HG03108 (cell line): ENCODE measurements around the gene PCF11.
"Not testable (repeated sequence)": the region's sequence is repeated elsewhere in the genome, so short reads cannot be mapped to it uniquely, and the experiment has no call there.

Experiments
- ATAC-seq: cut with Tn5 transposase; IDR thresholded peaks from one replicate; pipeline ENCODE4 v1.9.1; 2021; ENCODE audit warnings: moderate library complexity; ENCODE audit not compliant: unreplicated experiment

The PCF11 gene, protein sequence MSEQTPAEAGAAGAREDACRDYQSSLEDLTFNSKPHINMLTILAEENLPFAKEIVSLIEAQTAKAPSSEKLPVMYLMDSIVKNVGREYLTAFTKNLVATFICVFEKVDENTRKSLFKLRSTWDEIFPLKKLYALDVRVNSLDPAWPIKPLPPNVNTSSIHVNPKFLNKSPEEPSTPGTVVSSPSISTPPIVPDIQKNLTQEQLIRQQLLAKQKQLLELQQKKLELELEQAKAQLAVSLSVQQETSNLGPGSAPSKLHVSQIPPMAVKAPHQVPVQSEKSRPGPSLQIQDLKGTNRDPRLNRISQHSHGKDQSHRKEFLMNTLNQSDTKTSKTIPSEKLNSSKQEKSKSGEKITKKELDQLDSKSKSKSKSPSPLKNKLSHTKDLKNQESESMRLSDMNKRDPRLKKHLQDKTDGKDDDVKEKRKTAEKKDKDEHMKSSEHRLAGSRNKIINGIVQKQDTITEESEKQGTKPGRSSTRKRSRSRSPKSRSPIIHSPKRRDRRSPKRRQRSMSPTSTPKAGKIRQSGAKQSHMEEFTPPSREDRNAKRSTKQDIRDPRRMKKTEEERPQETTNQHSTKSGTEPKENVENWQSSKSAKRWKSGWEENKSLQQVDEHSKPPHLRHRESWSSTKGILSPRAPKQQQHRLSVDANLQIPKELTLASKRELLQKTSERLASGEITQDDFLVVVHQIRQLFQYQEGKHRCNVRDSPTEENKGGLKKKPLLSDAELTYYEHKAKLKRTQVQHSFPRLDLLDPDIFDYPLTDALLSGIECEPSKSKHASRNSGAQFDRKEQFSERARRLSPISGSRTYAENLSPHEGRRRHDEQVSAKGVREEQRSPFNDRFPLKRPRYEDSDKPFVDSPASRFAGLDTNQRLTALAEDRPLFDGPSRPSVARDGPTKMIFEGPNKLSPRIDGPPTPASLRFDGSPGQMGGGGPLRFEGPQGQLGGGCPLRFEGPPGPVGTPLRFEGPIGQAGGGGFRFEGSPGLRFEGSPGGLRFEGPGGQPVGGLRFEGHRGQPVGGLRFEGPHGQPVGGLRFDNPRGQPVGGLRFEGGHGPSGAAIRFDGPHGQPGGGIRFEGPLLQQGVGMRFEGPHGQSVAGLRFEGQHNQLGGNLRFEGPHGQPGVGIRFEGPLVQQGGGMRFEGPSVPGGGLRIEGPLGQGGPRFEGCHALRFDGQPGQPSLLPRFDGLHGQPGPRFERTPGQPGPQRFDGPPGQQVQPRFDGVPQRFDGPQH (N-terminal part only)

DNA sequence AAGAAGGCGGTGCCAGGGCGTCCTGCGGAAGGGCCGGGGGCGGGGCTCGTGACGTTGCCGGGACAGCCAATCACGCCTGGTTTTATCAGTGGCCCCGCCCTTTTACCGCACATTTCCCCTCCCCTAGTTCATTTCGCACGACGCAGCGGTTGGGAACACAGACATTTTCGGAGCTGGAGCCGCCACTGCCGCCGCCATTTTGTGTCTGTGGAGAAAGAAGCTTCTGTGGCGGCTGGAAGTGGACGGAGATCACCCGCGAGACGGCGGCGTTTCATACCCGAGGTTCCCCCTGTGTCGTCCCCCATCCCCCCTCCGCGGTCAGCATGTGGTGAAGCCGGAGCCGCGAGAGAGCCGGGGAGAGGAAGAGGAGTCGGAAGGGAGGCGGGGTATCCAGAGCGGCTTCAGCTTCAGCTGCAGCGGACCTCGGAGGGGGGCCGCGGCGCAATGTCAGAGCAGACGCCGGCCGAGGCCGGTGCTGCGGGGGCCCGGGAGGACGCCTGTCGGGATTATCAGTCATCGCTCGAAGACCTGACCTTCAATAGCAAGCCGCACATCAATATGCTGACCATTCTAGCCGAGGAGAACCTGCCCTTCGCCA is at the start of gene PCF11:
TSS of gene PCF11 (plus strand) at position 136 of the 598 bp plus-strand sequence. CDS start at position 445, 309 bp downstream.
- ATAC-seq = peak; percentile 0

DNA sequence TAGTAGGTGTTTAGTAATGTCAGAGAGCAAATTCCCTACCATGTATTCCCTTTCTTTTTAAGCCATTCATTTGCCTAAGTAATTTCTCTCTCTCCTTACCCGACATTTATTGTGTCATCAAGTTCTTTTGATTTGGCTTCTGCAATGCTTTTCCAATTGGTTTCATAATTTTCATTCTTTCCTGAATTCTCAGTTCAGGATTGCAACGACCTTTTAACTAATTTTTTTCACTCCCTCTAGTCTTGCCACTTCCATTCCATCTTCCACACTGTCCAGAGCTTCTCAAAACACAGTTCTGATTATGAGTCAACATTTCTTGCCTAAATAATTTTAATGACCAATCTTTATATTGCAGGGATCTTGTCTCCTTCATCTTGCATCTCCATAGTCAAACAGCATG is 44.0 kb upstream of the PCF11 start:
- no peak for ATAC-seq

DNA sequence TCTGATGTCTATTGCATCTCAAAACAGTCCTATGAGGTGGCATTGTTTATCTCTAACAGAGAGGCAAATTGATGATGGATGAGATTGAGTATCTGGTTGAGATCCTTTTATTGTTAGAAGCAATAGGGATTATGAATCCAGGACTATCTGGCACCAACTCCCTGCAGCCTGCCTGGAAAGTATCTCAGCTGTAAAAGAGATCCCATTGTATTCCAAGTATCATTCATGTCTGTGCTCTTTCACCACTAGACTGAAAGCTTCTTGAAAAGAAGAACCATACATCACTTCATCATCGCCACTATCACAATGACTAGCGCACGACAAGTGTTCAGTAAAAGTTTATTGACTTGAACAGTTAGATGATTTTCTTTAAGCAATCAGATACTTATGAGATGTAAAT is 41.9 kb upstream of the PCF11 start:
- ATAC-seq = no peak

DNA sequence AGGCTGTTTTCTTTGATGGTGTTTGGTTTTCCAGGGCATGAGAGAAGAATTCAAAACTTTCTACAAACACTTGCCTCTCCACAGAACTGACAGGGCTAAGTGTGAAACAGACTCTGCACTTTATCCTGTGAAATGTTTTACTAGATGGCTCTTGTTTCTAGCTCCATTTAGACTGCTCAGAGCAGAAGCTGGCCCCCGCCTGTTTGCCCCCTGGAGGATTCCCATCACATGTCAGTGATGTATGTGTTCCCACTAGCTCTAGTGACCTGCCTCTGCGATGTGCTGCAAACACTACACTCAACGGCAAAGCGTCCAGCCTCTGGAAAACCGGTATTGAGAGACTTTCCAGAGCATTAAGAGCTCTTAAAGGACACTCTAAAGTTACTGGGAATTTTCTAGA is 41.4 kb upstream of the PCF11 start:
- ATAC-seq = no peak

DNA sequence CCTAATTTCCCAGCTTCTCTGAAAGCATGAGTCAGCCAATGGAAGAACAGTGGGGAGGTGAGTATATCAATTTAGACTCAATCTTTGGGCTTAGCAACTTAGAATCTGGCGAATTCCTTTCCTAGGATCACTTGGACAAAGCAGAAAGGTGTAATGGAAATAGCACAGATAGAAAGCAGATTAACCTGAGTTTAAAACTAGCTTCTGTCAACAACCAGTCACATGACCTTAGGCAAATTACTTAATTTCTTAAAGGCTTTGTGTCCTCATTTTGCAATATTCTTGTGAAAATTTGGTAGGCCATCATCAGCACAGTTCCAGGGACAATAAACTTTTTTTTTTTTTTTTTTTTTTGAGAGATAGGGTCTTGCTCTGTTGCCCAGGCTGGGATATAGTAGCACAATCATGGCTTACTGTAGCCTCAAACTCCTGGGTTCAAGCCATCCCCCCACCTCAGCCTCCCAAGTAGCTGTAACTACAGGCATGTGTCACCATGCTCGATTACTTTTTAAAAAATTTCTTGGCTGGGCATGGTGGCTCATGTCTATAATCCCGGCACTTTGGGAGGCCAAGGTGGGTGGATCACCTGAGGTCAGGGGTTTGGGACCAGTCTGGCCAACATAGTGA is 40.8 kb upstream of the PCF11 start:
- ATAC-seq = no peak

DNA sequence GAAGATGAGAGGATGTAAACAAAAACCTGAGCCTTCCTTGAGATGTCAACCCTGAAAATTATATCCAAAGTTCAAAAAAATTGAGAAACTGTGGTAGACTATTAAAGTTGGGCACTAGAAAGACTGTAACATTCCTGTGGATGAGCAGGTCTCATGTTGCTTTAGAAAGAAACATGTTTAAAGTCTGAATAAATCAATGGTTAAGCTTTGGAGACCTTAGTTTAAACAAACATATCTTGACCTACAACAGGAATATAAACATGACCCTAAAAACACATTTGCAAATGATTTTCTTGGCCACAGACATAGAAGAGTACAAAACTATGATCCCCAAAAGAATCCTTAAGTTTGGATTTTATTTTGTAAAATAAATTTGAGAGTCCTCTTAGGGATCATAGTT is 38.1 kb upstream of the PCF11 start:
- ATAC-seq = no peak

DNA sequence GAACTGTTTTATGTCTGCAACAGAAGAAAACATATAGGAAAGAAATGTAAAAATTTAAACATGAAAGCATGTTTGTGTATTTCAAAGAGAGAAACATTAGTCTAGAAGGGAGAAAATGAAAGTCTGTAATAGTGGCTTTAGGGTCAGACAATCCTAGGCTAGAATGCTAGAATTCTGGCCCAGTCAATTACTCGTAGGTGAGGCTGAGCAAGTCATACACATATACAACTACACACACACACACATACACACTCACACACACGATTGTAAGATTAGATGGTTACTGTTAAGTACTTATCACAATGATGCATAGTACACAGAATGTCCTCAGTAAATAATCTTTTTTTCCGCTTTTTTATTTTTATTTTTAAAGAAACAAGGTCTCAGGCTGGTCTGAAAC is 37.7 kb upstream of the PCF11 start:
- no peak for ATAC-seq

DNA sequence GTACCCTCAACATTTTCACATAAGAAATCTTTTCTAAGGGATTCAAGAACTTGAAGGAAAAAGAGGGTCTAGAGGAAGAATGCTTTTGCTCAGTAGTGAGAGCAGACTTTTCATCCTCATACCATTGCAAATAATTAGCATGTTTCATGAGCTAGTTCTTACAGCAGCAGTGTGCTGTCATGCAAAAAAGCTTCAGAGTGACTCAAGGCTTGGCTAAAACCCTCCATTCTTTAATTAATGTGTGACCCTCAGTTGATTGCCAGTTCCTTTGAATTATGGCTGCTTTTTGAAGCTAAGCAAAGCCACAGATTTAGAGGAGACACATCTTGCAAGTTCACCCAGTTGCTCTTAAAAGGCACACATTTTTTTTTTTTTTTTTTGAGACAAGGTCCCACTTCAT is 36.6 kb upstream of the PCF11 start:
- no peak for ATAC-seq

DNA sequence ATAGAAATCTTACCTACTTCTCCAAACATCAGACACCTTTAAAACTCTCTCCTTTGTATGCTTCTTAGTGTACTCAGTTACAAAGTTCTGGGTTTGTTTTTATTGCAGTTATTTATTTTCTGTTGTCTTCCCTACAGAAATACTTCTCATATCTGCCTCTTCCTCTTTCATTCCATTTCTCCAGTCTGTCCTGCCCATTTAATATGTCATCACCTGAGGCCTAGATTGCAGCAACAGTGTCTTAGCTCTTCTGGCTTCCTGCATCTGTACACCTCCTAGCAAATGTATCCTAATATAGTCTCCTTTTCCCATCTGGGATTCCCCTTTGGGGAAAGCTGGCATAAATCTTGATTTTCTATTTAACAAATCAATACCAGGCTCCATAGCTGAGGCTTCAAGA is 34.9 kb upstream of the PCF11 start:
- no peak for ATAC-seq

DNA sequence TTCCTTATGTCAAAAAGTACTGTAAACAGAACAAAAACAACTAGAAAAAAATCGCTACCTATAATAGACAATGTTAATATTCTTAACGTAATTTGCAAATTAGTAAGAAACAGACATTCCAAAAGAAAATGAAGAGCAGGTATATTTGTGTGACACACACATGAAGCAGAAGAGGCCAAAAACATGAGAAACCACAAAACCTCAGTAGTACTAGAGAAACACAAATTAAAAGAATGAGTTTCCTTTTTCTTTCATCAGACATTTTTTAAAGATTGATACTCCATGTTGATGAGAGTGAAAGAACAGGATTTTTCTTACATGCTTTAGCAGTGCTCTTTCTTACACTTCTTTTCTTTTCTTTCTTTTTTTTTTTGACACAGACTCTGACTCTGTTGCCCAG is 34.2 kb upstream of the PCF11 start:
- no peak for ATAC-seq

DNA sequence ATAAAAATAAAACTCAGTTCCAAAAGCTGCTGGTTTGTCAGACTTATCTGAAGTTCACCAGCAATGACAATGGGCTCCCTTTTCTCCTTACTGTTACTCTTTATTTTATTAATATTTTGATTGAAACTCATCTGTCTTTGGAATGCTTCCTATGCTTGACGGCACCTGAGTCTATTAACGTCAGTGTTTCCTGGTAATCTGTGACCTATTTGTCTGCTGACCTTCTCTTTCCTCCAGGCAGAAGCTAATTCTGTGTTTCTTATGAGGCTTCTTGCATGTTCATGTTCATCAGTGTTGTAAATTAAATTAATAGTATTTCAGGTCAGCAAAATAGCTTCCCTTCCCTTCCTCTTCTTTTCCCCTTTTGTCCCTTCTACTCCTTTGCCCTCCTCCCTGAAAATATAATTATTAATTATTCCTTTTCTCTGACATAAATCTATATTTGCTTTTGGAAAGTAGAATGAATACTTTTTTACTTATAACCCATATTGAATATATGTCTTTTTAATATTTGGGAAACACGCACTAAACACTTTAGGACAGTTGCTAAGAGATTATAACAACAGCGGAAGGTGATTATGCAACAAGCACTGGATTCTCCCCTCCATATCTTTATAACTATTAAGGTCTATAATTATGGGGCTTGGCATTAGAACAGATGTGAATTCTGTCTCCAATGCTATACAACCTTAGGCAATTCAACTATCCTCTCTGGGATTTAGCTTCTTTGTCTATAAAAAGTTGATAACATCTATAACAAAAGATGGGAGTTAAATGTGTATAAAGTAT is 32.1 kb upstream of the PCF11 start:
- no peak for ATAC-seq

DNA sequence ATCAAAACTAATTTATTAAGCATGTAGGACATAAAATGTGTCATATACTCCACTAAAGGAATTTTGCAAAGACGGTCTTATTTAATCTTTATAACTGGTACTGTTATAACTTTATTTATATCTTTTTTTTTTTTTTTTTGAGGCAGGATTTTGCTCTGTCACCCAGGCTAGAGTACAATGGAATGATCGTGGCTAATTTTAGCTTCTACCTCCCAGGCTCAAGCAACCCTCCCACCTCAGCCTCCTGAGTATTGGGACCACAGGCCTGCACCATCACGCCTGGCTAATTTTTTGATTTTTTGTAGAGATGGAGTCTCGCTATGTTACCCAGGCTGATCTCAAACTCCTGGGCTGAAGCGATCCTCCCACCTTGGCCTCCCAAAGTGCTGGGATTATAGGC is 31.4 kb upstream of the PCF11 start:
- ATAC-seq = no peak

DNA sequence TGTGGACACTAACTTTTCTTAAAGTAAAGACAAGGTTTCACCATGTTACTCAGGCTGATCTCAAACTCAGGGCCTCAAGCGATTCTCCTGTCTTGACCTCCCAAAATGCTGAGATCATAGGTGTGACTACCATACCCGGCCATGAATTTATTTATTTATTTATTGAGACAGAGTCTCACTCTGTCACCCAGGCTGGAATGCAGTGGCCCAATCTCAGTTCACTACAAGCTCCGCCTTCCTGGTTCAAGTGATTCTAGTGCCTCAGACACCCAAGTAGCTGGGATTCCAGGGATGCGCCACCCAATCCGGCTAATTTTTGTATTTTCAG is 29.7 kb upstream of the PCF11 start:
- no peak for ATAC-seq

DNA sequence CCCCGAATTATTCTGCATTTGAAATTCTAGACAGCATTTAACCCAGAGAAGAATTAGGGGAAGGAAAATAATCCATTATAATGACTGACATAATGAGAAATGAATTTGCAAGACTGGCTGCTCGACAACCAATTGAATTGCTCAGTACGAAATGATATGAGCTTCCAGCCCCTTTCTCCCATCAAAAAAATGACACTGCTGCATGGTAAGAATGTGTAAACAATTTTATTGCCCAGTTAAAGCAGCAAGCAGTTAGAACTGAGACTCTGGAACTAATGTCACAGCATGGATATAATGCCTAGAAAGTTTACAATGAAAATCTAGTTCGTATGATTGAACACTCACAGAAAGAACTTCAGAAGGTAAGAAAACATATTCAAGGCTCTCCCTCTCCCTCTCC is 24.7 kb upstream of the PCF11 start:
- no peak for ATAC-seq

DNA sequence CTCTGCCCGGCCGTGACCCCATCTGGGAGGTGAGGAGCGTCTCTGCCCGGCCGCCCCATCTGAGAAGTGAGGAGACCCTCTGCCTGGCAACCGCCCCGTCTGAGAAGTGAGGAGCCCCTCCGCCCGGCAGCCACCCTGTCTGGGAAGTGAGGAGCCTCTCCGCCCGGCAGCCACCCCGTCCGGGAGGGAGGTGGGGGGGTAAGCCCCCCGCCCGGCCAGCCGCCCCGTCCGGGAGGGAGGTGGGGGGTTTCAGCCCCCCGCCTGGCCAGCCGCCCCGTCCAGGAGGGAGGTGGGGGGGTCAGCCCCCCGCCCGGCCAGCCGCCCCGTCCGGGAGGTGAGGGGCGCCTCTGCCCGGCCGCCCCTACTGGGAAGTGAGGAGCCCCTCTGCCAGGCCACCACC is 23.7 kb upstream of the PCF11 start:
- not testable (repeated sequence) for ATAC-seq

DNA sequence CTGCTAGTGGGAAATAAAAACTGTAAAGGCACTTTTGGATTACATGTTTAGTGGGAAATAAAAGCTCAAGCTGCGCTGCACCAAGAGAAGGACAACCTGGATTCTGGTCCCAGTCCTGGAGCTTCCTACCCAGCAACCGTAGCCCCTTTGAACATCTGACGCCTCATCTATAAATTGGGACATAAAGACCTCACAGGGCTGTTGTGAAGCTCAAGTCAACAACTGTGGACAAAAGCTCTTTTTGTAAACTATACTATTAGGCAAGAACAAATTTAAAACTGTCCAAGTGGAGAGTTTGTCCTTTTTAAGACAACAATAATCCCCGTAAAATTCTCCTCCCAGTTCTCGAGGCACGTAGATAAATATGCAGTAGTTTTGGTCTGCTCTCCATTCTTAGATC is 17.6 kb upstream of the PCF11 start:
- ATAC-seq = no peak

DNA sequence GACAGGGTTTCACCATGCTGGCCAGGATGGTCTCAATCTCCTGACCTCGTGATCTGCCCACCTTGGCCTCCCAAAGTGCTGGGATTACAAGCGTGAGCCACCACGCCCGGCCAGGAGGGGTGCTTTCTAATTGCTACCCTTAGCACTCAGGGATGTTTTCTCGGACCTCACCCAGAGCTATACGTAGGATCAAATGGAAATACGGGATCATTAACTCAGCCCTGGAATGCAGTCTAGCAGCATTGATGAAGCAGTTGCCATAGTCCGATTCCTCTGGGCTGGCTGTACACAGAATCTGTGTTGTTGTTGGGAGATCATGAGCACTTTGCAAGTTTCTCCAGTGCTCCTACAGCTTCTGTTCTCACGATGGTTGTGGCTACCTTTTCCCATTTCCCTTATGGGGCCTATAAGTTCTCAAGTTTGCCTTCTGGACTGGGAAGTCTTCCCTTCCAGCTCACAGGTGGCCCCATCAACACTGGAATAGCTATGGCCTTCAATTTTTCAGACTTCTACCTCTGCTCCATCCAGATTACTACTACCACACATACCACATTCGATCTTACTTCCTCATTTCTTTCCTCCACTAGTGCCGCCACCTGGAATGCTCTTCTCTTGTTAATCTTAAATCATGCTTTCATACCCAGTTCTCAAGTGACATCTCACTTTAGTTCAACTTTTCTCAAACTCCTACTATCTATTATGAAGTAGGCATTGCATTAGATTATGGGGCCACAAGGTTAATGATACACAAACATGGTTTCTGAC is 16.1 kb upstream of the PCF11 start:
- peak; percentile 82 for ATAC-seq

DNA sequence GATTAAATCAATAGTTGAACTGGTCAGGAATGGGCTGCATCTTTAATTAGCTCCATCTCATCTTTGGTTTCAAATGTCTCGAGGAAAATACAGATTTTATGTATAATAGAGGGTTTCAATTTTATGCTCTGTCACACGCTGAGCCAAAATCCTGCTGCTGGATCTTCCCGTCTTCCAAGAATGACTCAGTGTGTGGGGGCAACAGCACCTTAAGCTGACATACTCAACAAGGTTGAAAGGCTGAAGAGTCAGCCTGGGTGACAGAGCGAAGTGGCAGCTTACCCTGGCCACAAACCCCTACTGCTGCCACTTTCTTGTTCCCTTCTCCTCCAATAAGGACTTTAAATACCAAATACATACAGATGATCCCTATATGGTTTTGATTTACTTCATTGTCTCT is 9.0 kb upstream of the PCF11 start:
- ATAC-seq = no peak

DNA sequence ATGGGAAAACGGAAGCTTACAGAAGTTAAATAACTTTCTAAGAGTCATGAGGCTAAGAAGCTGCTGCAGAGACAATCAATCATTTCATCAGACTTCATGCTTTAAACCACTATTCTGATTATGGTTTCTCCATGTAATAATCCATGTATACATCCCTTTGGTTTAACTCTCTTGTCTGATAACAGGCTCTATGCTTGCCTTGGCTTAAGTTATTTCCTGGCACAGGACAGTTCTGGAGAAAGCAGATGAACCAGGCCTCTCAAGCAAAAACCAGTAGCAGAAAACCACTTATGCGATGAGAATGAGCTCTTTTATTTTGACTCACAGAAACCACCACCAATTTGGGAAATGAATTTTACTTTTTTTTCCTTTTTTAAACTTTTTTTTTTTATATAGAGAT is 6.5 kb upstream of the PCF11 start:
- no peak for ATAC-seq
